HEK293T (cell line): ENCODE measurements around the gene CYTH3.
A peak's percentile ranks its signal among the peaks of the same experiment; 100 is the strongest.
"Not testable (repeated sequence)": the region's sequence is repeated elsewhere in the genome, so short reads cannot be mapped to it uniquely, and the experiment has no call there.

Experiments used
- CTCF ChIA-PET: fragments of 350-600 bp; formaldehyde crosslinking; extraction: SDS; loops from one replicate; lab custom pipeline; 2021; ENCODE audit warnings: antibody characterized with exemption, inconsistent platforms; lab: Yijun Ruan, JAX
- POLR2A ChIA-PET: fragments of 350-600 bp; formaldehyde crosslinking; extraction: SDS; loops from one replicate; lab custom pipeline; 2020; ENCODE audit warnings: antibody characterized with exemption, inconsistent platforms; lab: Yijun Ruan, JAX
- DNase-seq: peaks from one replicate; pipeline ENCODE4 v3.0.0; 2012; ENCODE audit warnings: mixed read lengths; ENCODE audit errors: extremely low spot score
- ARNT ChIP-seq: fragments of 450-650 bp; IDR thresholded peaks from 2 replicates; pipeline ENCODE4 v1.6.1; 2017; ENCODE audit warnings: mild to moderate bottlenecking
- BHLHE40 ChIP-seq: fragments of 450-650 bp; IDR thresholded peaks from 2 replicates; pipeline ENCODE4 v1.6.1; 2016; ENCODE audit warnings: mild to moderate bottlenecking, moderate library complexity, borderline replicate concordance
- CTBP1 ChIP-seq: fragments of 450-650 bp; IDR thresholded peaks from 2 replicates; pipeline ENCODE4 v1.6.1; 2016; ENCODE audit warnings: borderline replicate concordance
- ELF4 ChIP-seq: fragments of 450-650 bp; IDR thresholded peaks from 2 replicates; pipeline ENCODE4 v1.6.1; 2017; ENCODE audit warnings: antibody characterized with exemption
- FOXA1 ChIP-seq: fragments of 450-650 bp; IDR thresholded peaks from 2 replicates; pipeline ENCODE4 v1.6.1; 2016; ENCODE audit warnings: mild to moderate bottlenecking
- FOXK2 ChIP-seq: fragments of 450-650 bp; IDR thresholded peaks from 2 replicates; pipeline ENCODE4 v1.6.1; 2016; ENCODE audit warnings: mild to moderate bottlenecking
- FOXM1 ChIP-seq: fragments of 450-650 bp; IDR thresholded peaks from 2 replicates; pipeline ENCODE4 v1.6.1; 2017; ENCODE audit warnings: mild to moderate bottlenecking, borderline replicate concordance
- HDGF ChIP-seq: fragments of 450-650 bp; IDR thresholded peaks from 2 replicates; pipeline ENCODE4 v1.6.1; 2017; ENCODE audit warnings: antibody characterized with exemption, borderline replicate concordance
- LEF1 ChIP-seq: fragments of 450-650 bp; IDR thresholded peaks from 2 replicates; pipeline ENCODE4 v1.6.1; 2017; ENCODE audit warnings: mild to moderate bottlenecking, borderline replicate concordance
- NFRKB ChIP-seq: fragments of 450-650 bp; IDR thresholded peaks from 2 replicates; pipeline ENCODE4 v1.6.1; 2016; ENCODE audit warnings: mild to moderate bottlenecking, moderate library complexity
- SP1 ChIP-seq: fragments of 450-650 bp; IDR thresholded peaks from 2 replicates; pipeline ENCODE4 v1.6.1; 2017
- SUZ12 ChIP-seq: fragments of 450-650 bp; IDR thresholded peaks from 2 replicates; pipeline ENCODE4 v1.6.1; 2016; ENCODE audit warnings: mild to moderate bottlenecking
- TARDBP ChIP-seq: fragments of 450-650 bp; IDR thresholded peaks from 2 replicates; pipeline ENCODE4 v1.6.1; 2016
- ZNF384 ChIP-seq: fragments of 450-650 bp; IDR thresholded peaks from 2 replicates; pipeline ENCODE4 v1.6.1; 2016
- TF ChIP-seq, protein P1 (sequence below): fragments of 450-650 bp; IDR thresholded peaks from 2 replicates; pipeline ENCODE4 v1.6.1; 2016

The CYTH3 gene

GRCh38 chr7:6293202-6293601 is 20.8 kb upstream of the CYTH3 start:
- TF ChIP-seq ZNF384 (no peak), SP1 (no peak), FOXM1 (no peak), ELF4 (no peak), FOXA1 (no peak), LEF1 (no peak), FOXK2 (no peak), NFRKB (no peak), TARDBP (no peak)
- TF ChIP-seq, protein P1, sequence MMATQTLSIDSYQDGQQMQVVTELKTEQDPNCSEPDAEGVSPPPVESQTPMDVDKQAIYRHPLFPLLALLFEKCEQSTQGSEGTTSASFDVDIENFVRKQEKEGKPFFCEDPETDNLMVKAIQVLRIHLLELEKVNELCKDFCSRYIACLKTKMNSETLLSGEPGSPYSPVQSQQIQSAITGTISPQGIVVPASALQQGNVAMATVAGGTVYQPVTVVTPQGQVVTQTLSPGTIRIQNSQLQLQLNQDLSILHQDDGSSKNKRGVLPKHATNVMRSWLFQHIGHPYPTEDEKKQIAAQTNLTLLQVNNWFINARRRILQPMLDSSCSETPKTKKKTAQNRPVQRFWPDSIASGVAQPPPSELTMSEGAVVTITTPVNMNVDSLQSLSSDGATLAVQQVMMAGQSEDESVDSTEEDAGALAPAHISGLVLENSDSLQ = no peak
- CTCF ChIA-PET = no interaction called here
- no peak for DNase-seq
- POLR2A ChIA-PET = no interaction called here

DNA sequence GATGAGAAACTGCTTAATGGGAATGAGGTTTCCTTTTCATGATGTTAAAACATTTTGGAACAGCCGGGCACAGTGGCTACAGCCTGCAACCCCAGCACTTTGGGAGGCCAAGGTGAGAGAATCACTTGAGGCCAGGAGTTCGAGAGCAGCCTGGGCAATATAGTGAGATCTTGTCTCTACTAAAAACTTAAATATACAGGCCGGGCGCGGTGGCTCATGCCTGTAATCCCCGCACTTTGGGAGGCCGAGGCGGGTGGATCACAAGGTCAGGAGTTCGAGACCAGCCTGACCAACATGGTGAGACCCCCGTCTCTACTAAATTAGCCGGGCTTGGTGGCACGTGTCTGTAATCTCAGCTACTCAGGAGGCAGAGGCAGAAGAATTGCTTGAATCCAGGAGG is 19.5 kb upstream of the CYTH3 start:
- DNase-seq, POLR2A ChIA-PET, CTCF ChIA-PET: not testable (repeated sequence)

DNA sequence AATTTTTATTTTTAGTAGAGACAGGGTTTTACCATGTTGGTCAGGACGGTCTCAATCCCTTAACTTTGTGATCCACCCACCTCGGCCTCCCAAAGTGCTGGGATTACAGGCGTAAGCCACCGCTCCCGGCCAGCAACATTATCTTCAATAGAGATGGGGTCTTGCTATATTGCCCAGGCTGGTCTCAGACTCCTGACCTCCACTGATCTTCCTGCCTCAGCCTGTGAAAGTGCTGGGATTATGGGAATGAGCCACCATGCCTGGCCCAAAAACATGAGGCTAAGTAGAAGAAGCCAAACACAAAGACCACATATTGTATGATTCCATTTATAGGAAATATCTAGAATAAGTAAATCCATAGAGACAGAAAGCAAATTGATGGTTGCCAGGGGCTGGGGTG is 19.1 kb upstream of the CYTH3 start:
- POLR2A ChIA-PET = no interaction called here
- CTCF ChIA-PET = no interaction called here
- DNase-seq = no peak
- no peak for TF ChIP-seq ZNF384
- no peak for TF ChIP-seq NFRKB
- no peak for TF ChIP-seq SUZ12
- TF ChIP-seq HDGF = no peak

DNA sequence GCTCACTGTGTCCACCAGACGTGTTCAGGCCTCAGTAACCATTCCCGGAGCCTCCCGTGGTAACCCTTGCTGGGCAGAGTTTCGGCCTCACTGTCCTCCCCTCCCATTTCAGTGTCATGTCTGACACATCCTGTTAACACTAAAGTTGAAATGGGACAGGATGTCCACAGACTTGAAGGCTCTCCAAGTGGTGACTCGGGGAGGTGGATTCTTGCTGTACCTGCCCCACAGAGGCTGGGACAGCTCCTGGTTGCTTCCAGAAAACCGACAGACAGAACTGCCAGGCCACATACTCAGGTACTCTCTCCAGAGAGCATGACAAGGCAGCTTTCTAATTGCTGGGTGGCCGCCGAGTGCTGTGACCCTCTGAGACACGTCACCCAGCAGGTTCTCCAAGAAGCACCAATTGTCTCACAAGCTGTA is 17.9 kb upstream of the CYTH3 start:
- DNase-seq = no peak
- ChIA-PET POLR2A (no interaction called here), CTCF (no interaction called here)
- TF ChIP-seq HDGF (no peak), FOXA1 (no peak), SP1 (no peak), CTBP1 (no peak), NFRKB (no peak)

GRCh38 chr7:6288270-6288860 is 15.9 kb upstream of the CYTH3 start:
- ChIA-PET POLR2A (no interaction called here), CTCF (interaction anchor here (0.6 kb wide), 1 partner anchor 248 kb away, joined by 5 read pairs; no protein-coding TSS in a partner anchor)
- TF ChIP-seq TARDBP (peak; percentile 20; the same call in 1 of the 2 replicates), BHLHE40 (no peak)
- DNase-seq = no peak

- ChIA-PET CTCF (no interaction called here), POLR2A (interaction anchor here (1.0 kb wide), 1 partner anchor 8 kb away, joined by 3 read pairs; no protein-coding TSS in a partner anchor)
- DNase-seq = no peak
- TF ChIP-seq ELF4 (no peak), SUZ12 (no peak), FOXM1 (no peak), NFRKB (no peak), FOXA1 (no peak), TARDBP (no peak), HDGF (no peak)
- TF ChIP-seq, protein P1 = no peak
Measured at GRCh38 chr7:6286486-6286885, 14.1 kb upstream of the CYTH3 start.

GRCh38 chr7:6284461-6285360 is 12.3 kb upstream of the CYTH3 start:
- TF ChIP-seq, protein P1 = no peak
- TF ChIP-seq TARDBP (no peak), NFRKB (no peak), LEF1 (no peak), ARNT (no peak)
- ChIA-PET CTCF (no interaction called here), POLR2A (no interaction called here)
- DNase-seq = no peak
